Activated CD8-positive, alpha-beta memory T cell treated with anti-CD3 and anti-CD28 coated beads for 4 hours (primary cell): ENCODE data around the gene RAB35.
"Not testable (repeated sequence)": the region's sequence is repeated elsewhere in the genome, so short reads cannot be mapped to it uniquely, and the experiment has no call there.

Source experiments
- DNase-seq, 2 donors: peaks; one replicate each; pipeline ENCODE4 v3.0.0-alpha.2; 2020; ENCODE audit warnings: low read depth in 2 of 2

RAB35 gene

DNA sequence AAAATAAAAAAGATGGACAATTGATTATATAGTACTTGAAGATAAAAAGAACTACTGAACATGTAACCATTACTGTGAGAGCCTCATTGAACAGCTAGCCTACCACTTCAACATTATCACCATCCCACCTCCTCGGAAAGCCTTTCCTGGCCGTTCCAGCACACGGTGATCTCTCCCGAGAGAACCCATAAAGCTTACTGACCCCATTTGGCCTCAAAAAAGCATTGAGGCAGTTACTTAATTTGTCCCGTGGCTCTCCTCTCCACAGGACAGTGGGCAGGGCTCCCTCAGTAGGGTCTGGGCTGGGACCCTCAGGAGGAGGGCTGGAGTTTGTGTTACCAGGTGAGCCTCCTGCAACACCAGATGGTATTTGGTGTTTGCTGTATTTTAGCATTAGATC is 55.8 kb downstream of the RAB35 start:
- DNase-seq, result no peak

DNA sequence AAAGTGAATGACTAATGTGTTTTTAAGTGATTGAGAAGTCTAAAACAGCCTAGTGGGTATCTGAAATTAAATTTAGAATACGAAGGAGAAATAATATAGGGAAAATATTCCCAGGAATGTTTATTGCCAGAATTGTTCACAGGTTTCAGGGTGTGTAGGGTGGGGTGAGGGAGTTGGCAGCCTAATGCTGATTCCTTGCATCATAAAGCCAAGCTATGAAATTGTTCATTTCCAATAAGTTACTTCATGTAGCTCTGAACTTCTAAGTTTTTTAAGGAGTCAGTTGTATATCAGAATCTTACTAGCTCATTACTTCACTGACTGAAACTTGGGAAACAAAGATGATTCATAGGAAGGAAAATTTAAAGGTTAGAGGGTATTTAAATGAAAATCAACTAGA is 56.4 kb downstream of the RAB35 start:
- DNase-seq, result no peak

DNA sequence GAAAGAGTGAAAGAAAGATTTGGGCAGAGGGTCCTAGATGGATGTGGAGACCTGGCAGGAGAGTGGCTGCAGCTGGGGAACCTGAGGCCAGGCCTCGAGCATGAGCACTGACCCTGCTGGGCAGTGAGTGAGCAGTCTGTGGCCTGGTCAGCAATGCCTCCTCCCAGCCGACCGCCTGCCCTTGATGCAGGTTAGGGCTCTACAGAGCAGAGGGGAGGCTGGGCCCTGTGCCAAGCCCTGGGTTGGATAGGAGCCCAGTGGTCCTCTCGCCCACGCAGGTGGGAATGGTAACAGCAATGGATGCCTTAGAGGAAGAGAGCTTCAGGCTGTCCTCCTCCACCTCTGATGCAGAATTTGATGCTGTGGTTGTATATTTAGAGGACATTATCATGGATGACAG is 59.8 kb downstream of the RAB35 start:
- DNase-seq, result no peak

DNA sequence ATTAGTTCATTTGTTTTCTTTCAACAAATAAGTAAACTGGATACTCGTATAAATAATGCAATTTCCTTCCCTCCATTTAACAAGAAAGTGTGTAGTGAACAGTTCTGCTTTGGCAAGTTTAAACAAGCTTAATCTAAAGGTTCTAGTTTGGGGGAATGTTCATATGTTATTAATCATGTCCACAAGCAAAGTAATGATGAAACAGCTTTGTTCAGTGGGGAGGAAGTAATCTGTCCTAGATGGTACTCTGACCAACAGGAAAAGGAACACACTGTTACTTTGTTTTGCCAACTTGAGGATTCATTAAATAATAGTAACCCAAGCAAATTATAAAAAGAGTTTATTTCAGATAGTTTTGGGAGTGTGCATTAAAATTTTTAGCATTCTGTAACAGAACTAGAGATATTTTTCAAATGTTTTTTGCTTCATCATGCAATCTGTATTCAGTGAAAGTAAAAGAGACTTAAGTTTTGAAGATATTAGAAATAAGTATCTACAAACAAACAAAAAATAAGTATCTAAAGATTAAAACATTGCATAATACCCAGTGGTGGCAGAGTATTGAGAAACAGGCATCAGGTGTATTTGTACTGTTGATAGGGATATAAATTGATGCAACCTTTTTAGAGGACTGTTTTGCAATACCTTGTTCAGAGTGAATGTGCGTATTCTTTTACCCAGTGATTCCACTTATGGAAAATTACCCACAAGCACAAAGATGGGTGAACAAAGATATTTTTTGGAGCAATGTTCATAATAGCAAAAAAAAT is 61.1 kb downstream of the RAB35 start:
- no peak for DNase-seq

DNA sequence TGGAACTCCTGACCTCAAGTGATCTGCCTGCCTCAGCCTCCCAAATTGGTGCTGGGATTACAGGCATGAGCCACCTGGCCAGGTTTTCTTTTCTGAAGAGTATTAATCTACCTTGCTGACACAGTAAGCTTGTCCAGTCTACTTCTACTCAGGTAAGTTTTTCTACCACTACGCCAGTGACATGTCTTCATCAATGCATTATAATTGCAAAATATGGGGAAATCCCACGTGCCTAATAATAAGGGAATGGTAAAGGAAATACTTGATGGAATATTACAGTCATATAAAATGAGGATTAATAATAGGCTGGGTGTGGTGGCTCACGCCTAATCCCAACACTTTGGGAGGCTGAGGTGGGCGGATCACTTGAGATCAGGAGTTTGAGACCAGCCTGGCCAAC is 62.3 kb downstream of the RAB35 start:
- no peak for DNase-seq

DNA sequence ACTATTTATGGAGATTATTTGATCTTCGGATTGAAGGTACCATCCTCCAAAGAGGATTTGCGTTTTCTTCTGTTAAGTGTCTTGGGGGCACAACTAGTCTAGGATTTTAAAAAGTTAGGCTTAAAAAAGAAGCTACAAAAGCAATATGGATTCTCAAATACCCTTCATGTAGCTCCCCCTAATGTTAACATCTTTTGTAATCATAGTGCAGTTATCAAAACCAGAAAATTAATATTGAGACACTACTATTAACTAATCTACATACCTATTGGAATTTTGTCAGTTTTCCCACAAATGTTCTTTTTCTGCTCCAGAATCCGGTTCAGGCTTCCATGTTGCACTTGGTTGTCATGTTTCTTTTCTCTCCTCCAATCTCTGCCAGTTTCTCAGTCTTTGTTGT is 65.0 kb downstream of the RAB35 start:
- no peak for DNase-seq

DNA sequence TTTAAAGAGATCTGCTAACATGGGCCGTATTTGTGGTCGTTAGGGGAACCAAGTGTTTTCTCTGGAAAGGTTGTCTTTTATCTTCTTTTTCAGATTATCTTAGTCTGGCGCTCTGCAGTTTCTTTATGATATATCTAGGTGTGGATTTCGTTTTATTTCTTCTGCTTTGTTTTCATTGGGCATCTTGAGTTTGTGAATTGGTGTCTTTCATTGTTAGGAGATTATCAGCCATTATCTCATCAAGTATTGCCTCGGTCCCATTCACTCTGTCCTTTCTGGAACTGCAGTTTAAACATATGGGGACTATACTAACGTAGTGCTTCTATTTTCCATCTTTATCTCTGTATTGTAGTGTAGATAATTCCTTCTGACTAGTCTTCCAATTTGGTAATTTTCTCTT is 67.1 kb downstream of the RAB35 start:
- DNase-seq, result no peak

DNA sequence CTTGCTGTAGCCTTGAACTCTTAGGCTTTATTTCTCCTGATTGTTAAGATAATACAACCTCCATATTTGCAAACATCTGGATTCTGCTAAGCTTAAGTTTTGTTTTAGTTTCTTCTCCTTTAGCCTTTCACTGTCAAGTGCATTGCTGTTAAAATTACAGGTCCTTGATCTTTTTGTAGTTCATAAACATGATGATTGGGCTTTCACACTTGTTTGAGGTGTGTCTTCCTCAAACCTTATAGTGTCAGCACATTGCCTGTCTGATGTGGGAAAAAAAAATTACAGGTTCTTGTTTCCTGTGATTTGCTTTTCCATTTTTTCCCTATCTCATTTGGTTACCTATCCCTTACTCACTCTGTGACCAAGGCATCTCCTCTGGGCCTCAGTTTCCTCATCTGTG is 68.3 kb downstream of the RAB35 start:
- DNase-seq, result no peak

DNA sequence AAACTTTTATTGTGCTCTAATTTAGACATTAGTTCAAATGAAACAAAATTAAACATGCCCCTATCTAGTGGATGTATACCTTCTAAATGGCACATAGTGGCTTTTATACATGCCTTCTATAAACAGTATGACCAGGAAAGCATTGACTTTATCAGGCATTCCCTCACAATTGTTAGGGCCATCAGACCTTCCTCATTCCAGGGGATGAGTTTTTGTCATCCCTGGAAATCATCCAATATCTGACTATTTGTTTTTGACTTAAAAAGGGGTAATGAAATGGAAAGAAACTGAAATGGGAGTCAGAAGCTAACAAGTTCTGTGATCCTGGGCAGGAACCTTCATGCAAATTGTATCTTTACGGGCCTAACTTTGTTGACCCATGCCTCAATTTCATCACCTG is 69.5 kb downstream of the RAB35 start:
- DNase-seq, result no peak

DNA sequence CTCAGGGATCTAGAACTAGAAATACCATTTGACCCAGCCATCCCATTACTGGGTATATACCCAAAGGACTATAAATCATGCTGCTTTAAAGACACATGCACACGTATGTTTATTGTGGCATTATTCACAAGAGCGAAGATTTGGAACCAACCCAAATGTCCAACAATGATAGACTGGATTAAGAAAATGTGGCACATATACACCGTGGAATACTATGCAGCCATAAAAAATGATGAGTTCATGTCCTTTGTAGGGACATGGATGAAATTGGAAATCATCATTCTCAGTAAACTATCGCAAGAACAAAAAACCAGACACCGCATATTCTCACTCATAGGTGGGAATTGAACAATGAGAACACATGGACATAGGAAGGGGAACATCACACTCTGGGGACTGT is 71.2 kb downstream of the RAB35 start:
- DNase-seq, result not testable (repeated sequence)
